Measurements from ENCODE around the gene LRRN2.
"Not testable (repeated sequence)": the region's sequence is repeated elsewhere in the genome, so short reads cannot be mapped to it uniquely, and the experiment has no call there.

LRRN2 gene

DNA sequence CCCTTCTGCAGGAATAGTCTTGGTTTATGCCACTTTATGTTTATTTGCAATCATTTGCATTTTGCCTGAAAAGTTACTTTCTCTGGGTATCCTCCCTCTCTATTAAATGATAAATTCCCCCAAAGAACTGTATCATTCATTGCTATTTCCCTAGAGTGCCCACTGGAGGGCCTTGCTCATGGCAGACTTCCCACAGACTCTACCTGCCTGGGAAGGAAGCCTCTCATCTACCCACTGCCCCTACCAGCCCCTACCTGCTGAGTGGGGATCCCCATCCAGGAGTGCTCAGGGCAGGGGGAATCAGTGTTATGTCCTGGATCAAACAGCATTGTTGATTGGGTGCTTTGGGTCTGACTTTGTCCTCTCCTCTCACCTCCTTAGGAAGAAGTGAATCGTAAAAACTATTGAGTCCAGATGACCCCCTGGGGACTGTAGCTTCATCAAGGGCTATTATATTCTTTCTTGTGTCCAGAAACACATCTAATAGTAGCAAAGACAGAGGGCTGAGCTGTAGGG lies 6.8 kb upstream of the LRRN2 start:
- no peak overlapping the region for H3K4me3 ChIP-seq (replicated peaks; ENCODE audit: low read depth, low read length)
- TF ChIP-seq, protein P1, sequence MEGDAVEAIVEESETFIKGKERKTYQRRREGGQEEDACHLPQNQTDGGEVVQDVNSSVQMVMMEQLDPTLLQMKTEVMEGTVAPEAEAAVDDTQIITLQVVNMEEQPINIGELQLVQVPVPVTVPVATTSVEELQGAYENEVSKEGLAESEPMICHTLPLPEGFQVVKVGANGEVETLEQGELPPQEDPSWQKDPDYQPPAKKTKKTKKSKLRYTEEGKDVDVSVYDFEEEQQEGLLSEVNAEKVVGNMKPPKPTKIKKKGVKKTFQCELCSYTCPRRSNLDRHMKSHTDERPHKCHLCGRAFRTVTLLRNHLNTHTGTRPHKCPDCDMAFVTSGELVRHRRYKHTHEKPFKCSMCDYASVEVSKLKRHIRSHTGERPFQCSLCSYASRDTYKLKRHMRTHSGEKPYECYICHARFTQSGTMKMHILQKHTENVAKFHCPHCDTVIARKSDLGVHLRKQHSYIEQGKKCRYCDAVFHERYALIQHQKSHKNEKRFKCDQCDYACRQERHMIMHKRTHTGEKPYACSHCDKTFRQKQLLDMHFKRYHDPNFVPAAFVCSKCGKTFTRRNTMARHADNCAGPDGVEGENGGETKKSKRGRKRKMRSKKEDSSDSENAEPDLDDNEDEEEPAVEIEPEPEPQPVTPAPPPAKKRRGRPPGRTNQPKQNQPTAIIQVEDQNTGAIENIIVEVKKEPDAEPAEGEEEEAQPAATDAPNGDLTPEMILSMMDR (IDR thresholded peaks at IDR 0.05; ENCODE audit: low read depth, low read length, missing control alignments), result no peak
- no peak for DNase-seq (ENCODE audit: extremely low read depth, low read depth)

- not testable (repeated sequence) for H3K4me3 ChIP-seq (replicated peaks; ENCODE audit: low read depth, low read length)
- peak; percentile 37 for DNase-seq (ENCODE audit: extremely low read depth, low read depth)
Measured at GRCh38 chr1:204691328-204691730, 5.8 kb upstream of the LRRN2 start.

DNA sequence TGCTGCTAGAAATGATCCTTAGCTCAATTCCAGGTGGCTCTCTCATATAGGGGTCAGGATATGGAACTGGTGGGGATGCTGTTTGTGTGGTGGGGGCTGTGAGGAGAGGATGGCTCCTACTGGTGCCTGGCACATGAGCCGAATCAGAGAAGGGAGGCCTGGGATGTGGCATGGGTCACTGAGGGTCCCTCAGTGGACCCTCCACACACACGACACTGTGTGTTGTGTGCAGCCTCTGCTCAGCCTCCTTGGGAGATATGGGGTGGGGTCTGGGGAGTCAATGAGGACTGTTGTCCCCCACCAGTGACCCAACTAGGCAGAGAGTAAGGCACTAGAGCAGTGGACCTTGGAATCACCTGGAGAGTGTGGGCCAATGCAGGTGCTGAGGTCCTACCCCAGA lies 3.2 kb upstream of the LRRN2 start:
- DNase-seq (ENCODE audit: extremely low read depth, low read depth), result no peak
- H3K4me3 ChIP-seq (replicated peaks; ENCODE audit: low read depth, low read length), result no peak overlapping the region
- TF ChIP-seq, protein P1 (IDR thresholded peaks at IDR 0.05; ENCODE audit: low read depth, low read length, missing control alignments), result no peak

- no peak overlapping the region for H3K4me3 ChIP-seq (replicated peaks; ENCODE audit: low read depth, low read length)
- no peak for DNase-seq (ENCODE audit: extremely low read depth, low read depth)
- TF ChIP-seq, protein P1 (IDR thresholded peaks at IDR 0.05; ENCODE audit: low read depth, low read length, missing control alignments), result no peak
Measured at GRCh38 chr1:204688007-204688406, 2.5 kb upstream of the LRRN2 start.

GRCh38 chr1:204684571-204685235 lies 835 bp downstream of the LRRN2 start:
- TF ChIP-seq, protein P1 (IDR thresholded peaks at IDR 0.05; ENCODE audit: low read depth, low read length, missing control alignments), result no peak
- no peak overlapping the region; the same call in 1 of the 2 replicates for H3K4me3 ChIP-seq (replicated peaks; ENCODE audit: low read depth, low read length)
- no peak for DNase-seq (ENCODE audit: extremely low read depth, low read depth)

- no peak overlapping the region for H3K4me3 ChIP-seq (replicated peaks; ENCODE audit: low read depth, low read length)
- TF ChIP-seq, protein P1 (IDR thresholded peaks at IDR 0.05; ENCODE audit: low read depth, low read length, missing control alignments), result no peak
- no peak for DNase-seq (ENCODE audit: extremely low read depth, low read depth)
Measured at GRCh38 chr1:204684206-204684570, 1.4 kb downstream of the LRRN2 start.

GRCh38 chr1:204683284-204684205 lies 2.0 kb downstream of the LRRN2 start:
- TF ChIP-seq, protein P1 (IDR thresholded peaks at IDR 0.05; ENCODE audit: low read depth, low read length, missing control alignments), result no peak
- no peak overlapping the region for H3K4me3 ChIP-seq (replicated peaks; ENCODE audit: low read depth, low read length)
- no peak for DNase-seq (ENCODE audit: extremely low read depth, low read depth)
